OCI-M1 (cell line): ENCODE results near the gene LINGO3.
A peak's percentile ranks its signal among the peaks of the same experiment; 100 is the strongest.

Source experiments
- DNase-seq: peaks from one replicate; lab custom pipeline; 2025; lab: John Stamatoyannopoulos, UW

LINGO3 gene

DNA sequence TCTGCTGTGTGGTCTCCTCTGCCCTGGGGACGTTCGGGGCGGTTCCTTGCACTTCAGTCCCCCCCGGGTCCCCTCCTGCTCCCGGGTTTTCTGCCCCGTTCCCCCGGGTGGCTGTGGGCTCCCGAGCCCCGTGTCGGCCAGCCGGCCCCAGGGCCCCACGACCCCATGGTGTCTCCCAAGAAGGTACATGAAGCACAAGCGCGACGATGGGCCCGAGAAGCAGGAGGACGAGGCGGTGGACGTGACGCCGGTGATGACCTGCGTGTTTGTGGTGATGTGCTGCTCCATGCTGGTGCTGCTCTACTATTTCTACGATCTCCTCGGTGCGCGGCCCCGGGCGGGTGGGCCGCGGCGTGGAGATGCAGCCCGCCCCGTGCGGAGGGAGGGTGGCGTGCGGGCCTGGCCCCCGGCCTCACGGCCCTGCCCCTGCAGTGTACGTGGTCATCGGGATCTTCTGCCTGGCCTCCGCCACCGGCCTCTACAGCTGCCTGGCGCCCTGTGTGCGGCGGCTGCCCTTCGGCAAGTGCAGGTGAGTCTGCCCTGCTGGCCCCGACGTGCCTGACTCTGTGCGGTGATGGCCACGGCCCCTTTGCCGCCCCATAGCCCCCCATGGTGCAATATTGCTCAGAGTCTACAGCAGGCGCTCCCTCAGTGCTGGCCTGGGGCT lies 31.8 kb upstream of the LINGO3 start:
- DNase-seq = no peak

DNA sequence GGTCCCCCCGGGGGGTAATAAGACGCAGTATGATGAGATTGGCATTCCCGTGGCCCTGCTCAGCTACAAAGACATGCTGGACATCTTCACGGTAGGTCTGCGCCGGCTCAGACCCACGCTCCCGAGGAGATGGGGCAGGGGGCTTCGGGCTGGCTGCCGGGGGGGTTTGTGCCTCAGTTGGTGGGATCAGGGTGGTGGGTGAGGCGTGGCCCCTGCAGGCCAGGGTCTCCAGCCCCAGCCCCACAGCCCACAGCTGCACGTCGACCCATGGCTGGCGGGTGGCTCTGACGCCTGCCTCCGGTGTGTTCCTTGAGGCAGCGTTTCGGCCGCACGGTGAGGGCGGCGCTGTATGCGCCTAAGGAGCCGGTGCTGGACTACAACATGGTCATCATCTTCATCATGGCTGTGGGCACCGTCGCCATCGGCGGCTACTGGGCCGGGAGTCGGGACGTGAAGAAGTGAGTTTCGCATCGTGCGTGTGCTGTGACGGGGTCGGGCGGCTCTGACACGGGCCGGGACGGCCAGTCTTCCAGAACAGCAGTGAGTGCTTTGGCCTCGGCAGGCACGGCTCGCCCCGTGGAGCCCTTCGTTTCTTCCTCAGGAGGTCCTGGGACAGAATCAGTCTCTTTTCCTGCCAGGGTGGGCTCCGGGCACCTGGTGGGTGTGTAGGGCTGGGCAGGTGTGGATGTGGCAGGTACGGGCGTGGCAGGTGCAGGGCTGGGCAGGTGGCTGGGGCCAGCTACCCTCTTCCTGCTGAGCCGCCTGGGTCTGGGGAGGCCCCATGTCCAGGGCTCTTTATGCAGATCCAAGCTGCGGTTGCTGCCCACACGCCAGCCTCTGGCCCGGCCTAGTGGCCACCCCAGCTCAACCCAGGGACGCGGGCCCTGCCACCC lies 31.0 kb upstream of the LINGO3 start:
- DNase-seq = no peak

DNA sequence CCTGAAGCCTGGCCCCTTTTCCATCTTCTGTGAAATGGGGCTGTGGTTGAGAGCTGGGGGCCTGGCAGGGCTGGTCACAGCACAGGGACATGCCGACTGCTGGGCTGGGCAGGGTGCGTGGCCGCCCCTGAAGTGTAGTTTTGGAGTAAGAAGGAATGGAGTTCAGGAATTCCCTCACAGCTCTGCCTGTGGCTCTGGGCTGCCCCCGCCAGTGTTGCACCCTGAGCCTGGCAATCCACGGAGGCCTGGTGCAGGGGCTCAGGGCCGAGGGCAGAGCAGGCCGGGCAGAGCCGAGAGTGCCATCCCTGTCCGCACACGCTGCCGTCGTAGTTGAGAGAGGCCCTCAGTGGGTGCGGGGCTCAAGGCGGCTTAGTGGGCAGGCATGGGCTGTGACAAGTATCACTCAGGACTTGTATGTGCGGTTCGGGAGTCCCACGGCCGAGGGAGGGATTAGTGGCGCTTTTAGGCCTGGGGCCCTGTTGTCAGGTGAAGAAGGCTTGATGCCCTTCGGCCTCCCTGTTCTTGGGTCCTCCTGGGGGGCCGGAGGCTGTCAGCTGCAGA lies 30.2 kb upstream of the LINGO3 start:
- DNase-seq = no peak

GRCh38 chr19:2337329-2337707 lies 29.4 kb upstream of the LINGO3 start:
- DNase-seq = no peak

- no peak for DNase-seq
These were observed 28.8 kb upstream of the LINGO3 start for GRCh38 chr19:2336528-2337328.

DNA sequence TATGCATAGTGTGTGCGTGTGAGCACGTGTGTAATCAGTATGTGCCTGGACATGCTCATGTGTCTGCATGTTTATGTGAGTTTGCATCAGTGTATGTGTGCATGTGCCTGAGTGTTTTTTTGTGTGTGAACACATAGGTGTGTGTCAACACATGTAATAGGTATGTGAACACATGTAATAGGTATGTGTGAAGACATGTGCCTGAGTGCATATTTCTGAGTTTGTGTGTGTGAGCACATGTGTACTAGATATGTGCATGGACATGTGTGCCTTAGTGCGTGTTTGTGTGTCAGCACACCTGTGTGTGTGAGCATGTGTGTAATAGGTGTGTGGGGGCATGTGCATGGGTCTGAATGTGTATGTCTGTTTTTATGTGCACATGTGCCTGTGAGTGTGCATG lies 27.9 kb upstream of the LINGO3 start:
- DNase-seq = no peak

GRCh38 chr19:2334986-2335846 lies 27.3 kb upstream of the LINGO3 start:
- no peak for DNase-seq

GRCh38 chr19:2334426-2334825 lies 26.5 kb upstream of the LINGO3 start:
- DNase-seq = no peak

DNA sequence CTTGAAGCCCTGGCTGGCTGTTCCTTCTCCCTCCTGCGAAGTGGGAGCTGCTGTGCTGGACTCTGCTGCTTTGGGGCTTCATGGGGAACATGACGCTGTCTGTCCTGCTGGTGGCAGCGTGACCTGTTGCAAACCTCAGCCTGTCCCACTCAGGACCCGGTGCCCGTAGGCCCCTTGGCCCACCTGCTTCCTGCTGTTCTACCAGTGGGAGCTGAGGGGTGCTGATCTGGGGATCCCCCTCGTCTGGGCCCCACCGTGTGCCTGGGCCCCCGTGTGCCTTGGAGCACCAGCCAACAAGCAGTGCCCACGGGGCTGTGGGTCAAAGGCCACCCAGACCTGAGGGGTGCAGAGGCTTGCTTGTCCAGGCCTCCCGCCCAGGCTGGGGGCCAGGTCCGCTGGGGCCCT lies 25.9 kb upstream of the LINGO3 start:
- no peak for DNase-seq

GRCh38 chr19:2333027-2333806 lies 25.3 kb upstream of the LINGO3 start:
- no peak for DNase-seq

DNA sequence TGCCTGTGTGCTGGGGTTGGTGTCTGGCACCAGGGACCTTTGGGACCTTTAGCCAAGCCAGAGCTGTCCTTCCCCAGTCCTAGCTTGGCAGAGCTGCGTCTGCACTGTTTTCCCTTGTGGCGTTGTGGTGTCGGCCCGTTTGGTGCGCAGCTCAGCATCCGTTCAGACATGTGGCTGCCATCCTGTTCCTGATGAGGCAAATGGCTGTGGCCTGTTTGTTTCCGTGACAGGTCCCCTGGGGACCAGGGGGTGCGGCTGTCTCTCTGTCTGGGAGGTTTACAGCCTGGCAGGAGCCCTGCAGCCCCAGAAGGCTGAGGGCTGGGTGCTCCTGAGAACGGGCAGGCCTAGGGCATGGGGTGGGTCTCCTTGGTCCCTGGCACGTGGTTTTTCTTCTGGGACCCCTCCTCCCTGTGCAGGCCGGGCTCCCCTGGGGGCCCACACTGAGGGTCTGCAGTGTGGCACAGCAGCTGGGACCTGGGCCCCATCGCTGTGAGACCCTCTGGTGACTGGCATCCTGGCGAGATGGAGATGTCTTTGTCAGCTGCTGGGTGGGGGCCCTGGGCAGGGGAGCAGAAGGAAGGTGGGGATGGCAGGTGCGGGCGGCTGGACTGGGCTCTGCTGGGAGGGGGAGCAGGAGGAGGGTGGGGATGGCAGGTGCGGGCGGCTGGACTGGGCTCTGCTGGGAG lies 24.5 kb upstream of the LINGO3 start:
- no peak for DNase-seq

- no peak for DNase-seq
These were observed 23.8 kb upstream of the LINGO3 start for GRCh38 chr19:2331601-2332246.

- no peak for DNase-seq
These were observed 22.8 kb upstream of the LINGO3 start for GRCh38 chr19:2330632-2331284.

DNA sequence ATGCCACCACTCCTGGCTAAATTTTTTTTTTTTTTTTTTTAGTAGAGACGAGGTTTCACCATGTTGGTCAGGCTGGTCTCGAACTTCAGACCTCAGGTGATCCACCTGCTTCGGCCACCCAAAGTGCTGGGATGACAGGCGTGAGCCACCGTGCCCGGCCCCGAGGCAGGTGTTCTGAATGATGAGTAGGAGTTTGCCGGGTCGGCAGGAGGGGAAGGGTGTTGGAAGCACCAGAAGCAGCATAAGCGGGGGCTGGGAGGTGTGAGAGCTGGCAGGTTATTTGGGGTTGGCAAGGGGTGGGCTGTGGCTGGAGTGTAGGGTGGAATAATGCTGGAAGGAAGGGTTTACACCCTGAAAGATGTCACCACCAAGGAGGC lies 22.3 kb upstream of the LINGO3 start:
- DNase-seq = no peak

- no peak for DNase-seq
These were observed 21.6 kb upstream of the LINGO3 start for GRCh38 chr19:2329501-2329916.

DNA sequence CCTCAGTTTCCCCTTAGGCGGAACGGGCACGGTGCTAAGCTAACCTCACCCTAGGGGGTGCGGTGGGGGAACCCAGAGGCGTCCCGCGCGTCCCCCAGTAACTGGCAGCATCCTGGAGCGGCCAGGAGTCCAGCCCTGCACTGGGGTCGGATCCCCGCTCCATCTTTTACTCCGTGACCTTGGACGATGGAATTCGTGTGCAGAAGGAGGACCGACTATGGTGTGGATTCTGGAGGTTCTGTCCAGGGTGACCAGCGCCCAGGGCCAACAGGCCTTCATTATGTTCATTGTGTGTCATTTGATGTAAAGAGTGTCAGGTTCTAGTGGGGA lies 21.2 kb upstream of the LINGO3 start:
- DNase-seq = no peak

DNA sequence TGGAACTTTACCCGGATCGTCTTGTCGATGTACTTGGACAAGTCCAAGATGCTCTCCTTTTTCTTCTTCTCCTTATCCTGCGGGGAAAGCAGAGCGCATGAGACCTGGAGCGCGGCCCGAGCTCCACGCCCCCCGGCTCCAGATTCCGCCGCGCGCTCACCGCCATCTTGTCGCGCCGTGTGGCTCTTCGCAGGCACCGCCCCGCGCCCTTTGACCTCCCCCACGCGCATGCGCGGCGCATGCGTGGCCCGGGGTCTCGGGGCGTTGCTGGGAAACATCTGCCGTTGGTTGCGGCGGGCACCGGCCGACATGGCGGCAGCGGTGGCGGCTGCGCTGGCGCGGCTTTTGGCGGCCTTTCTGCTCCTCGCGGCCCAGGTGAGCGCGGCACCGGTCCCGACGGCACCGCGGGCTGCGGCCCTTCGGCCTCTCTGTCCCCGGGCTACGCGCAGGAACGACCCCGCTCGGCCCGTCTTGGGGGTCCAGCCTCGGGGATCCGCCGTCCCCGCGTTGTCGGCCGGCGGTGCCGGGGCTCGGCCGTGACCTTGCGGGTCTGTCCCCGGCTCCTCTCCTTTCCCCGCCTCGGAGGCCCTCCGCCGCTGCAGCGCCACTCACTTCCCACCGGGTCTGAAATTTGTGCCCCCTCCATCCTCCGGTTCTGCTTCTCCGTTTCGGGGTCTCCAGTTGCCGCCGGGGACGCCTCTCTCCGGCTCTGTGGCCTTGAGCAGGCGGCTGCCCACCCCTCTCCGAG lies 20.6 kb upstream of the LINGO3 start, which contains the start of the genes LSM7 and SPPL2B:
Gene LSM7 (minus strand): TSS at position 186 of the 748 bp plus-strand sequence. CDS start 20 bp downstream, at position 166.
Gene SPPL2B (plus strand): TSS at position 284 of the 748 bp plus-strand sequence. CDS start 26 bp downstream, at position 310.
- peak; percentile 90 for DNase-seq

GRCh38 chr19:2327773-2328400 lies 19.9 kb upstream of the LINGO3 start:
- peak; percentile 42 for DNase-seq
